Stimulated activated CD8-positive, alpha-beta memory T cell treated with anti-CD3 and anti-CD28 coated beads, Interleukin-7, amount 100 ng/mL, for 1 hour (primary cell): ENCODE measurements around the gene TMEM60.
"Not testable (repeated sequence)": the region's sequence is repeated elsewhere in the genome, so short reads cannot be mapped to it uniquely, and the experiment has no call there.

Experiments
- DNase-seq, 2 donors: peaks; one replicate each; pipeline ENCODE4 v3.0.0-alpha.2; 2020; ENCODE audit warnings: low read depth in 2 of 2

The TMEM60 gene, protein sequence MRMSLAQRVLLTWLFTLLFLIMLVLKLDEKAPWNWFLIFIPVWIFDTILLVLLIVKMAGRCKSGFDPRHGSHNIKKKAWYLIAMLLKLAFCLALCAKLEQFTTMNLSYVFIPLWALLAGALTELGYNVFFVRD

DNA sequence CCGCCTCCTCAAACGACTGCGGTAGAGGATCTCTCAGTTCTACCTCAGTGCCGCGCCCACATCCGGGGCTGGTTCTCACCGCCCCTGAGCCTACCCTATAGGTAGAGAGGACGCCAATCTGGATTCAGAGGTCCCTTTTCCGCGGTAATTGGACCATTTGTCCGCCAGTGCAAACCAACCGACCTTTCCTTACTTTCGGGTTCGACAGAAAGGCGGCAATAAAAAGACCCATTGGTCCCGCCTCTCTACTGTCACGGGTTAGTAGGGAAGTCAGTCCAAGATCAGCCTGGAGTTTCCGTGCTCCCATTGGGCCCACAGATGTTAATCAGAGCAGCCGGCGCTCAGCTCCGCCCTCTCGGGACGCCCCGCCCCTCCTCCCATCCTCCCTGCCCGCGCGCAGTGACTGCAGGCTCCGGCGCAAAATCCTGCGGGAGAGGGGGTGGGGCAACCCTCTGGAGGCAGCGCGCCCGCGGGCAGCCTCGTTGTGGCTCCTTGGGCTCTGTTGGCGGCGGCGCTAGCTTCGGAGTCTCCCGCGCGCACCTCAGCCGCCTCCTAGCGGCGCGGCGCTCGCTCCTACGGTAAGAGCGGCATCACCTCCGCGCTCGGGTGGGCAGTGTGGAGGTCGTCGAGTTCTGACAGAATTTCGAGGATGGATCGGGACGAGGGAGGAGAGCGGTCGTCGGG, at the start of gene TMEM60, which contains the start of gene PHTF2:
Gene TMEM60, minus strand, starts transcription at position 41 of the 684 bp plus-strand sequence. CDS start 4,061 bp downstream, outside the sequence.
Gene PHTF2, plus strand, starts transcription at position 380 of the 684 bp plus-strand sequence.
- DNase-seq, result peak; percentile 79 to 81

DNA sequence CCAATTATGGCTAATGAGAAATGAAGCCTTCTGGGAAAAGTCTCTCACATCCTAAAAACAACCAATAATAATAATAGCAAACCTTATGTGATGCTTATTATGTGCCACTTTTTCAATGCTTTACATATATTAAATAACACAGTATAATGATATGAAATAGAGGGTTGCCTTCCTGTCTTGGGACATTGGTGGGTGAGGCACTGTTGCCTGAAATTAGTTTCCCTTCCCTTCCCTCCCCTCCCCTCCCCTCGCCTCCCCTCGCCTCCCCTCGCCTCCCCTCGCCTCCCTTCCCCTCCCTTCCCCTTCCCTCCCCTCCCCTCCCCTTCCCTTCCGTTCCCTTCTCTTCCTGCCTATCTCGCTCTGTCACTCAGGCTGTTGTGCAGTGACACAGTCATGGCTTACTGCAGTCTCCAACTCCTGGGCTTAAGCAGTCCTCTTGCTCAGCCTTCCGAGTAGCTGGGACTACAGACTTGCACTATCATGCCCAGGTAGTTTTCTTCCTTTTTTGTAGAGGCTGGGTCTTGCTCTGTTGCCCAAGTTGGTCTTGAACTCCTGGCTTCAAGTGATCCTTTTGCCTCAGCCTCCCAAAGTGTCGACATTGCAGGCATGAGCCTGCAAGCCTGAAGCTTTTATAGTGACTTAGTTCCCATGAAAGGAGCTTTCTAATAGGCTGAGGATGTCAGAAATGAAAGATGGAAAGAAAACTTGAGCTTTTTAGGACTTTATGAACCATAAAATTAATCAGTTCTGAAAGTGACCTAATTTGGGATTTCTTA, 48.3 kb upstream of the TMEM60 start:
- DNase-seq, result no peak

DNA sequence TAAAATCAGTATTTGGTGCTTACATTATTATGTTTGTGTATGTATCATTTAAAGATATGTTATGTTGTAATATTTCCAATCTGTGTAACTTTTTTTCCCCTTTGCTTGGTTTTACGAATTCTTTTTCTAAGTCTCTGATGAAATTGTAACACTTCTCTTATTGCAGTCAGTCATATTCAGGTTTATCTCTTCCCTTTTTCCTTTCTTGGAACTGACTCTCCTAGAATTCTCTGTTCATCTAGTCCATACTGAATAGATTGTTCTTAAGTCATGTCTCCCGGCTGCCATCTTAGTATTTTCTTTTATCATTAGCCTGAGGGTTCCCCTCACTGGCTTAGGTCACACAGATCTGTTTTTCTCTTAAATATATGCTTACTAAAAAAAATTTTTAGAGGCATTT, 45.0 kb upstream of the TMEM60 start:
- DNase-seq, result no peak

DNA sequence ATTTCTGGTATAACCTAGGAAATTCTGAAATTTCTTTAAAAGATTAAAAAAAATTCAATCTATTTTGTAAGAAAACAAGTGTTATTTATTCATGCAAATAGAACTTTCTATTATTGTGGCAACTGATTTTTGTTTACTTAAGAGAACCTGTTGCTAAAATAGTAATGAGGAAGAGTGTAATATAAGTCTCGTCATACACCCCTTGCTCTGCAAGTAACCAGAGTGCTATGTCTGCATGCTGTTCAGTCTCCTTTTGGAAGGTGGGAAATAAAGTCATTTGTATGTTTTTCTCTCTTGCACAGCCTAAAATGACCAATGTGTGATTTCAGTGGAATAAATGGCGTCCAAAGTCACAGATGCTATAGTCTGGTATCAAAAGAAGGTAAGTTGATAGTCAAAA, 41.7 kb upstream of the TMEM60 start:
- DNase-seq, result no peak

DNA sequence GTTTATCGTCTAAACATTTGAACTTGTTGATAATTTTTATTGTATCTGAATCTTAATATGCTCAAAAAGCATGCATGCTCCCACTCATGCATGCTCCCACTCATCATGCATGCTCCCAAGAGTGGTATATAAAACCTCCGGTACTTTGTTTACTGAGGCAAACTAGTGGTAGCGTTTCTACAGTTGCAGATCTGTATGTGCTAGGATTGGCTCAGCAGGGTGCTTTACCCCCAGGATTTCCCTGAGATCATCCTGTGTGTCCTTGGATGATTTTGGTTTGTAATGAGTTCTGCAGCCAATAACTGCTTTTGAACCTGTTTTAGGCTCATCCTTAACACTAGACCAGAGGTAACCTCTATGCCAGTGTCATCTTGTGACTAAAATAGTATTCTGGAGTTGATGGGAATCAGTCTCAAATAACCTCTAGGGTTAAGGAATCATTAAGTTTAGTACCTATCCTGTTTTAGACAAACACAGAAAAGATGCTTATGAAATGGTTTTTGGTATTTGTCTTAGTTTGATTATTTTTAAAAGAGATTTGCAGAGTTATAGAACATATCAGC, 40.8 kb upstream of the TMEM60 start:
- no peak for DNase-seq

DNA sequence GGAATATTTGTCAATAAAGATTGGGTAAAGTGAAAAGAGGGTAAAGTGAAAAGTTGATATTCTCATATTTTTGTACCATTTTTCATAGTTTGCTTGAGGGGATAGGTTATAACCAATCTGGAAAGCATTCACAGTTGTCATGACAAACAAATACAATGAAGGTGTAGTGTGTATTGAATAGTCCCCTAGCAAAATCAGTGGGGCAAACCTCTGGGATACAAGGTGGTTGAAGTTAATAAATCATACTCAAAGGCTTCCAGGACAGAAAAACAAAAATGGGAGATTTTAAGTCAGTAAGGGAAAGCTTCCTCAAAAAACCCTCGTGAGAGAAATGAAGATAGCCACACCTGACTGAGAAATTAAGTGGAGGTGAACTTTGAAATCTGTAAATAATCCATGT, 39.7 kb upstream of the TMEM60 start:
- DNase-seq, result no peak

DNA sequence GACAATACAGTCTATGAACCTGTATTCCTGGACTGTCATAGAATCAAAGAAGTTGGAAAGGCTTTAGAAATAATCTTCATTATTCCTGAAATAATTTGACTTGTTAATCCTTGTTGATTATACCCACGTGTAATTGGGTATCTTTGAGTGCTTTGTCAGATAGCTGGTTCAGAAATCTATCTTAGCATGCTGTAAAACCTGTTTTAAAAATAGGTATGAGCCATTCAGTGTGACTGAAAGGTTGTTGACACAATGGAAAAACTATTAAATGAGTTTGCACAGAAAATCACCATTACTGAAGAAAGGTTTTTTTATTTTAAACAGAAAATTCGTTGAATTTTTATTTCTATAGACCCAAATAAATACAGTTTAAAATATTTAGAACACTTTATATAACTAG, 39.0 kb upstream of the TMEM60 start:
- DNase-seq, result no peak

DNA sequence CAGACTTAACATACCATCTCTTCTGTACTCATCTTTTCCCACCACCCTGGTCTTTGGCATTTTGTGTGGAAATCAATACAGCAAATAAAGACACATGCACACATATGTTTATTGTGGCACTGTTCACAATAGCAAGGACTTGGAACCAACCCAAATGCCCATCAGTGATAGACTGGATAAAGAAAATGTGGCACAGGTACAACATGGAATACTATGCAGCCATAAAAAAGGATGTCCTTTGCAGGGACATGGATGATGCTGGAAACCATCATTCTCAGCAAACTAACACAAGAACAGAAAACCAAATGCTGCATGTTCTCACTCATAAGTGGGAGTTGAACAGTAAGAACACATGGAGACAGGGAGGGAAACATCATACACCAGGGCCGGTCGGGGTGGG, 38.2 kb upstream of the TMEM60 start:
- not testable (repeated sequence) for DNase-seq

DNA sequence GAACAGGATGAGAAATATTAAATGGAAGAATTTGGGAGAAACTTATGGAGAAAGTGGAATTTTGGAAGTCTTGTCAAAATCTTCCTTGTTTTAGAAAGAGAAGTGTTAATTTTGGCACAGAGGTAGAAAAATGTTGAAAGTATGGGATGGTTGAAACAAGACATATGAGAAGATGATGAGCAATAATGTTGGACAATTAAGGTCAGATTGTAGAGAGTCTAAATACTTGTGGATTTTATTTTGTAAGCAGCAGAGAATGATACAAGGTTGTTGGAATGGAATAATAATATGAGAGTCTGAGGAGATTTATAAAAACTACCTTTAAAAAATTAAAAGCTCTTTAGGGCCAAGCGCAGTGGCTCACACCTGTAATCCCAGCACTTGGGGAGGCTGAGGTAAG, 34.9 kb upstream of the TMEM60 start:
- DNase-seq, result no peak

DNA sequence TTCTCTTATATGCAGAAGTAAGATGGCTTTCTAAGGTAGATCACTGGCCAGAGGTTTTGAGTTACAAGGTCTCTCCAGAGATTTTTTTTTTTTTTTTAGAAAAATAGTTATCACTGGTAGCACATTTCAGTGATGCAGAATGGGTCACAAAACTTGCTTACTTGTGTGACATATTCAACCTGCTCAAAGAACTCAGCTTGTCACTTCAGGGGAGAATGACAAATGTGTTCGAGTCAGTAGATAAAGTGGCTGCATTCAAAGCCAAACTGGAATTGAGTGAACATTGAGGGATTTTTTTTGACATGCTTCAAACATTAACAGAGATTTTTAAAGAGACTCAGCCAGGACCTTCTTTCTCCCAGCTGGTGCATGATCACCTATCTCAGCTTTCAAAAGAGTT, 33.7 kb upstream of the TMEM60 start:
- no peak for DNase-seq

DNA sequence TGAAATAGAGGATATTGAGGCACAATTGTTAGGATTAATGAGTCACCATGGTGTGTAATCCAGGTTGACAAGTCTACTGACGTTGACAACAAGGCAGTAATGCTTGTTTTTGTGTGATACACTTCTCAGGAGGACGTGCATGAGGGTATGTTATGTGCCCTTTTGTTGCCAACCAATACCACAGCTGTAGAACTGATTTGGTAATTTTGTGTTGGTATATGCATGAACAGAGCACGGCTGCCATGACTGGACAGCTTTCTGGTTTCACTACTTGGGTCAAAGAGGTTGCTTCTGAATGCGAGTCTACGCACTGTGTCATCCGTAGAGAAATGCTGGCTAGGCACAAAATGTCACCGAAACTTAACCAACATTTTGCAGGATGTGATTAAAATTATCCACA, 33.2 kb upstream of the TMEM60 start:
- DNase-seq, result no peak

DNA sequence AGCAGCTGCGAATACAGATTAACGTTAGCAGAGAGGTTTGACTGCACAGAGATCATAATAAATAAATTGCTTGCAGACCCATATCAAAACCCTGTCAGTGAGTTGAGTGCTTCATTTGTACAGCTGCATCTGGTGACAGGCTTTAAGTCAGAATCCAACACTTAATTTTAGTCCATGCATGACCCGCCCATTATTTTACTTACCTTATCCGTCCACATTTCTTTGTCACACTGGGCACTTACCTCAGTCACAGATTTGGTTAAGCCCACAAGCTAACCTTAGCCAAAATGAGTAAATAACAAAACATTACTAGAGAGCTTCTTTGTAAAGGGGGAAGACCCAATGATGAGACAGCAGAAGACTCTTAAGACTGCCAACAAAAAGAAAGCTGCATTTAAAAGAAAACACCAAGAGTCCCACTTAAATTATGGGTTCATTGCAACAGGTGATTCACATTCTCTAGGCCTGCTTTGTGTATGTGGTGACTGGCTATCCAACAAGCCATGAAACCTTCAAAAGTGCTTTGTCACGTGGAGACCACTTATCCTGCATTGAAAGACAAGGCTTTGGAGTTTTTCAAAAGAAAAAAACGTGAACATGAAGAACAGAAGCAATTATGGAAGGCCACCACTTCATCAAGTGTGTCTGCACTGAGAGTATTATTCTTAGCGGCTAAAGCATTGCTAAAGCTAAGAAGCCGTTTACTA, 32.6 kb upstream of the TMEM60 start:
- no peak for DNase-seq

DNA sequence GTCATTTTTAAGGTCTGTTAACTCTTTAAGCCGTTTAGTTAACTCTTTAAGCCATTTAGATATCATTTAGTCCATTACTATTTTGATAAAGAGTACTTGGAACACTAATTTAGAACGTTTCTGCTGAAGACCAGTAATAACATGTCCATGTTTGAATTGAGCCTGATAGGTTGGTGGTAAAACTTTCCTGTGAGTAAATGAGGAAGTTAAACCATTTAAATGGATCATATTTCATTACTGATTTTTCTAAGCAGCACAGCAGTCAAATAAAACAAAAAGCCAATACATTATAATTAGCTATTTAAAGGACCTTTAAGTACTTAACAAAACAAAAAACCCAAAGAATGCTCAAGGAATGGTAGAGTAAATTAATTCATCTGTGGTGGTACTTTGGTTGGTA, 29.8 kb upstream of the TMEM60 start:
- no peak for DNase-seq

DNA sequence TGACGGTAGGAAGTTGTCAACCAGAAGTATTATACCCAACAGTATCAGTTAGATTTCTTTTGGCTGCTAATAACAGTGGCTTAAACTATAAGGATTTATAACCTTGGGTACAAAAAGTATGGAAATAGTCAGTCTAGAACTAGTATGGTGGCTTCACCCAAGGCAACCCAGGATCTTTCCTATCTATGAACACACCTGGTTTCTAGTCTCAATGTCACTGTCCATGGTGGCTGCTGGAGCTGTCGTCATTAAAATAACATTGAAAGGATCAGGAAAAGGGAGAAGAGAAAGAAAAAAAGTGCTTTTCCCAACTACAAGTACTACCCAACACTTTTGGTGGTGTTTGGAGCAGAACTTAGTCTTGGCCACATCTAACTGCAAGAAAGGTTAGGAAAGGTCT, 28.1 kb upstream of the TMEM60 start:
- DNase-seq, result no peak

DNA sequence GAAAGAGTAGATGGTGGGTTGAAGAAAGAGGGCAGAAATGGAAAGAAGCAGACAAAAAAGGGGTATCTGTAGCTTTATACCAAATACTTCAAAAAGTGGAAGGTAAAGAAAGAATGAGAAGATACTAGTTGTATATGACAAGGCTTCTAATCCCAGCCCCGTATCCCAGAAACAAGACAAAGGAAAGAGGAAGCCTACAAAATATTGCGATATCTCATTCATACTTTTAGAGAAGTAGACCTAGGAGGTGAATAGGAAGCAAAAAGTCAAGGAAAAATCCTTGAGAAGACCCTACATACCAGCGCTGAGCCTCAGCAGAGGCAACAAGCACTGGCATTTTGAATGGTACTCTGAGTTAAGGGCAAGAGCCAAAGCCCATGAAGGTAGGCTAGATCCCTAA, 26.9 kb upstream of the TMEM60 start:
- DNase-seq, result no peak

DNA sequence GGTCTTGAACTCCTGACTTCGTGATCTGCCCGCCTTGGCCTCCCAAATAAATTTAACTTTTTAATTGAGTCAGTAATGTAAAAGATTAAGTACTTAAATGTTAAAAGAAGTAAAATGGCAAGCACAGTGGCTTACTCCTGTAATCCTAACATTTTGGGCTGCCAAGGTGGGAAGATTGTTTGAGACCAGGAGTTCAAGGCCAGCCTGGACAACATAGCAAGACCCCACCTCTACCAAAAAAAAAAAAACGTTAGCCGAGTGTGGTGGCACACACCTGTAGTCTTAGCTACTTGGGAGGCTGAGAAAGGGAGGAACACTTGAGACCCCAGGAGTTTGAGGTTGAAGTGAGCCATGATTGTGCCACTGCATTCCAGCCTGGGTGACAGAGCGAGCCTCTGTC, 26.4 kb upstream of the TMEM60 start:
- DNase-seq, result no peak

DNA sequence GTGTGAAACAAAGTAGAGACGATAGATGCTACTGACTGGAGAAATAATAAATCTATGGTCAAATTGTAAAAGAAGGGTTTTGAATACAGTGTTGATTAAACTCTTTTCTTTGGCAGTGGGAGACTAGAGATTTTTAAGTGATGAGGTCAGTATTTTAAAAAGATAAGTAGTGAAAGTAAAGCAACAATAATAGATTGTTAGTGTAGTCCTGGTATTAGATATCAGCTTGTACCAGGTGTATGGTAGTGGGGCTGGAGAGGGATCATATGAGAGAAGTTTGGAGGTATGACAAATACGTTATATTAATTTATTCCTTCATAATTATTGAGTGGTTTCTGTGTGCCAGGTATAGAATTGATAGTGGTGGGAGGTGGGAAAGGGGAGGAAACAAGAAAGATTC, 25.6 kb upstream of the TMEM60 start:
- no peak for DNase-seq

DNA sequence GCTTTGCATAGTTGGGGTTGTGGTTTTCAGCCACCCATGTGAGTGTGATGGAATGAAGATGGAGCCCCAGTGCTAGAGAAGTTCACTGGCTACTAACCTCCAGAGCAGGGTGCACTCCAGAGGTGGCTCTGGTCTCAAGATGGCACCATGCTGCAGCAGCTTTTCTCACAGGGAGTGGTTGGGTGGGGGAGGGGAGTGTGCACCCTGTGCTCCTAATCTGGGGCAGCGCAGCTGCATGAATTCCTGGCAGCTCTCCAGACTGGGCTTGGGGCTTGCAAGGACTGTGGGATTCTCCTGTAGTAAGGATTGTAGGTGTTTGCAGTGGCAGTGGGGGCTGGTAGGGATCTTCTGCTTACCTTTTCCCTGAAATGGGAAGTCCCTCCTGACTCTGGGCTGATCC, 24.0 kb upstream of the TMEM60 start:
- no peak for DNase-seq

DNA sequence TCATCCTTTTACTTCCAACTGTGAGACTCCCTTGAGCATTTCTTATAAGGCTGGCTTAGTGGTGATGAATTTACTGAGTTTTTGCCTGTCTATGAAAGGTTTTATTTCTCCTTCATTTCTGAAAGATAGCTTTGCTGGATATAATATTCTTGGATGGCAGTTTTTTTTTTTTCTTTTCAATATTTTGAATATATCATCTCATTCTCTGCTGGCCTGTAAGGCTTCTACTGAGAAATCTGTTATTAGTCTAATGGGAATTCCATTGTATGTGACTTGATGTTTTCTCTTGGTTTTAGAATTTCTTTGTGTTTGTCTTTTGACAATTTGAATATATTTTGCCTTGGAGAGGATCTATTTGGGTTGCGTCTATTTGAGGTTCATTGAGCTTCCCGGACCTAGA, 22.7 kb upstream of the TMEM60 start:
- no peak for DNase-seq

DNA sequence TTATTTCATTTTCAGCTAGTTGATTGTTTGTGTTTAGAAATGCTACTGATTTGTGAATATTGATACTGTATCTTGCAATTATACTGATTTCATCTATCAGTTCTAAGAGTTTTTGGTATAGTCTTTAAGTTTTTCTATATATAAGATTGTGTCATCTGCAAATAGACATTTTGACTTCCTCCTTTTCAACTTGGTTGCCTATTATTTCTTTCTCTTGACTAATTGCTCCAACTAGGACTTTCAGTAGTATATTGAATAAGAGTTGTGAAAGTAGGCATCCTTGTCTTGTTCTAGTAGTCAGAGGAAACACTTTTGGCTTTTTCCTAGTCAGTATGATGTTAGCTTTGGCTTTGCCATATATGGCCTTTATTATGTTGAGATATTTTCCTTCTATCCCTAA, 20.8 kb upstream of the TMEM60 start:
- DNase-seq, result no peak

DNA sequence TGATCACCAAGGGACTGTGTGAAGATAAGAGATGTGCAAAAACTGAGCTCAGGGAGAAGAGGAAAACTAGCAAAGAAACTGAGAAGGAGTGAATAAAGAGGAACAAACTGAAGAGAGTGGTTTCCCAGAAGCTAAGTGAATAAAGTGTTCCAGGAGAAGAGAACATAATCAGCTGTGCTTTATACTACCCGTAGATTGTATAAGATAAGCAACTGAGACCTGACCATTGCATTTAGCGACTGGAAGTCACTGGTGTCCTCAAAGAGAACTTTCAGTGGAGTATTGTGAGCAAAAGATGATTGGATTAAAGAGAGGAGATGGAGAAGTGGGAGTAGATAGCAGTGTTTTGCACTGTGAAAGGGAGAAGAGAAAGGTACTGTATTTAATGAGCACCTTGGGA, 14.9 kb upstream of the TMEM60 start:
- DNase-seq, result no peak

DNA sequence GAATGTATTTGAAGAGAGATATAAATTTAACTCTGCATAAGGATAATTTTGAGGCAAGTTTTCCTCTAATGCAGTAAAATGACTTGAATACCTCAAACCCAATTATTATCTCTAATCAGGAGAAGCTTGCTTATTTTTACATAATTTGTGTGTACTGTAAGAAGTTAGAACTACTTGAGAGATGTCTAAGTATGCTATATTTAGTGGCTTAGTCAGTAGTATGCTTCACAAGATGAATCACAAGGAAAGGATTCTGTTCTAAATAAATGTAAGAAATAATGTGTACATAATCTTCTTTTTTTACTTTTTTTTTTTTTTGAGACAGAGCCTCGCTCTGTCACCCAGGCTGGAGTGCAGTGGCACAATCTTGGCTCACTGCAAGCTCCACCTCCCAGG, 14.1 kb upstream of the TMEM60 start:
- DNase-seq, result no peak
